HPDE6-E6E7 (cell line): ENCODE measurements around the gene BSN.

ENCODE experiments used
- DNase-seq: peaks from one replicate; pipeline ENCODE4 v3.0.0; 2011; ENCODE audit warnings: missing footprints; ENCODE audit errors: extremely low spot score

Gene BSN

GRCh38 chr3:49553692-49554632, at the start of gene BSN:
BSN (plus strand) TSS chr3:49554477; CDS start chr3:49554603, 126 bp downstream.
- peak; percentile 71 for DNase-seq

- DNase-seq, result no peak
Measured at GRCh38 chr3:49506906-49507305, 47.4 kb upstream of the BSN start.

GRCh38 chr3:49509028-49509561, 45.2 kb upstream of the BSN start:
- no peak for DNase-seq

GRCh38 chr3:49511639-49512038, 42.6 kb upstream of the BSN start:
- DNase-seq, result no peak

- no peak for DNase-seq
Measured at GRCh38 chr3:49512781-49513355, 41.4 kb upstream of the BSN start.

GRCh38 chr3:49513494-49514124, 40.7 kb upstream of the BSN start:
- no peak for DNase-seq

GRCh38 chr3:49518016-49518415, 36.3 kb upstream of the BSN start:
- no peak for DNase-seq

GRCh38 chr3:49518441-49518840, 35.8 kb upstream of the BSN start:
- no peak for DNase-seq

- no peak for DNase-seq
Measured at GRCh38 chr3:49519296-49519695, 35.0 kb upstream of the BSN start.

GRCh38 chr3:49519916-49520385, 34.3 kb upstream of the BSN start:
- DNase-seq, result no peak

- no peak for DNase-seq
Measured at GRCh38 chr3:49523756-49524747, 30.2 kb upstream of the BSN start.

GRCh38 chr3:49529567-49529966, 24.7 kb upstream of the BSN start:
- DNase-seq, result no peak

GRCh38 chr3:49530231-49530630, 24.0 kb upstream of the BSN start:
- DNase-seq, result no peak

GRCh38 chr3:49530701-49531100, 23.6 kb upstream of the BSN start:
- no peak for DNase-seq

GRCh38 chr3:49531218-49531617, 23.1 kb upstream of the BSN start:
- DNase-seq, result no peak

- no peak for DNase-seq
Measured at GRCh38 chr3:49531715-49532114, 22.6 kb upstream of the BSN start.

- DNase-seq, result no peak
Measured at GRCh38 chr3:49533031-49533430, 21.2 kb upstream of the BSN start.

GRCh38 chr3:49533786-49534519, 20.3 kb upstream of the BSN start:
- no peak for DNase-seq

GRCh38 chr3:49534581-49535441, 19.5 kb upstream of the BSN start:
- no peak for DNase-seq
